GM12864 (cell line): Measurements from ENCODE around the gene LRRC4B.

ENCODE experiments used
- DNase-seq: peaks from one replicate; pipeline ENCODE4 v3.0.0-alpha.2; 2011; ENCODE audit warnings: low read depth
- H3K4me3 ChIP-seq: 2 replicates; pipeline ENCODE4 v1.5.1; 2011; ENCODE audit warnings: mild to moderate bottlenecking, low read depth, low read length, control low read depth
- CTCF ChIP-seq: IDR thresholded peaks from 2 replicates; pipeline ENCODE4 v1.5.1; 2011; ENCODE audit warnings: low read depth, mild to moderate bottlenecking, moderate library complexity, low read length, control low read depth, inconsistent platforms; ENCODE audit errors: missing control alignments

LRRC4B gene

DNA sequence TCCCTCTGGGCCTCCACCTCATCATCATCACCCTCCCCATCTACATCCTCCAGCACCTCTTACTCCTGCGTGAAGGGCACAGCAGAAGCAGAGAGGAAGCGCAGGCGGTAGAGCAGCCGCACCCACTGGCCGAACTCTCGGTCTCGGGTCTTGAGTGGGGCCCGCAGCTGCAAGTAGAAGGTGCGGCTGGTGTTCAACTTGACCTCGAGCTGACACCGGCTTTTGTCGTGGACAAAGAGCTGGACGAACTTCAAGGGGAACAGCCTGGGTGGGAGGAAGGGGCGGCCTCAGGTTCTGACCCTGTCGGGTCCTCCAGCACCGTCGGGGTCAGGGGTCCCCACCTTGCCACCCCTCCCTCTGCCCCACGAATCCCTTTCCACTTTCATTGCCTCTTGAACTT, 100.7 kb downstream of the LRRC4B start:
- H3K4me3 ChIP-seq = no peak overlapping the region
- no peak for TF ChIP-seq CTCF
- no peak for DNase-seq
